ENCODE data around the gene ACBD4.

DNA sequence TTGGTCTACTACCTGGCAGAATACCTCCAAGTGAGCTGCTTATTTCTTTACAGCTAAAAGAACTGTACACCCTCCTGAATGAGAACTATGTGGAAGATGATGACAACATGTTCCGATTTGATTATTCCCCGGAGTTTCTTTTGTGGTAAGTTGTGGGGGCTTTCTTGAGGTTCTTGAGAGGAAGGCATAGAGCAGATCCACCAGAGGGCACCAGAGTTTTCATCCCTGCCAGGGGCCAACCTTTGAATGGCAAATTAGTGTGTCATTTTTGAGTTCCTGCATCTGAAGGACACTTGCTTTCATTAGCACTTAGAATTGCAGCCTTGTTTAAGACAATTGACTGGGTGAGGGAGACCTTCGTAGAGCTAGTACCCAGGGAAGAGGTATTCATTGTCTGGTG lies 39.3 kb upstream of the ACBD4 start:
- TF ChIP-seq CTCF (IDR thresholded peaks at IDR 0.05; ENCODE audit: low read depth, low read length, poor library complexity, severe bottlenecking) (peak; percentile 66), EZH2phosphoT487 (IDR thresholded peaks at IDR 0.05; ENCODE audit: borderline replicate concordance, low read length) (no peak)

All from DOHH2 (cell line).